HG03103 (cell line): ENCODE measurements around the gene SMYD3.
"Not testable (repeated sequence)": the region's sequence is repeated elsewhere in the genome, so short reads cannot be mapped to it uniquely, and the experiment has no call there.

Experiments
- ATAC-seq: cut with Tn5 transposase; IDR thresholded peaks from one replicate; pipeline ENCODE4 v1.9.1; 2021; ENCODE audit warnings: low read depth; ENCODE audit not compliant: unreplicated experiment

Gene SMYD3

DNA sequence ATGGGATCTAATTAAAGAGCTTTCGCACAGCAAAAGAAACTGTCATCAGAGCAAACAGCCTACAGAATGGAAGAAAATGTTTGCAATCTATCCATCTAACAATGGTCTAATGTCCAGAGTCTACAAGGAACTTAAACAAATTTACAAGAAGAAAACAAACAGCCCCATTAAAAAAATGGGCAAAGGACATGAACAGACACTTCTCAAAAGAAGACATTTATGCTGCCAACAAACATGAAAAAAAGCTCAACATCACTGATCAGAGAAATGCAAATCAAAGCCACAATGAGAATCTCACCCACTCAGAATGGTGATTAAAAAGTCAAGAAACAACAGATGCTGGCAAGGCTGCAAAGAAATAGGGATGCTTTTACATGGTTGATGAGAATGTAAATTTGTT, 561.9 kb downstream of the SMYD3 start:
- not testable (repeated sequence) for ATAC-seq

DNA sequence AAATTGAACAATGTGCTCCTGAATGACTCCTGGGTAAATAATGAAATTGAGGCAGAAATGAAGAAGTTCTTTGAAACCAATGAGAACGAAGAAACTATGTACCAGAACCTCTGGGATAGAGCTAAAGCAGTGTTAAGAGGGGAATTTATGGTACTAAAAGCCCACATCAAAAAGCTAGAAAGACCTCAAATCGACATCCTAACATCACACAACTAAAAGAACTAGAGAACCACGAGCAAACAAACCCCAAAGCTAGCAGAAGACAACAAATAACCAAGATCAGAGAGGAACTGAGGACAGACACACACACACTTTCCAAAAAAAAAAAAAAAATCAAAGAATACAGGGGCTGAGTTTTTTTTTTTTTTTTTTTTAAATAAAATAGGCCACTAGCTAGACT, 564.2 kb downstream of the SMYD3 start:
- ATAC-seq = no peak

DNA sequence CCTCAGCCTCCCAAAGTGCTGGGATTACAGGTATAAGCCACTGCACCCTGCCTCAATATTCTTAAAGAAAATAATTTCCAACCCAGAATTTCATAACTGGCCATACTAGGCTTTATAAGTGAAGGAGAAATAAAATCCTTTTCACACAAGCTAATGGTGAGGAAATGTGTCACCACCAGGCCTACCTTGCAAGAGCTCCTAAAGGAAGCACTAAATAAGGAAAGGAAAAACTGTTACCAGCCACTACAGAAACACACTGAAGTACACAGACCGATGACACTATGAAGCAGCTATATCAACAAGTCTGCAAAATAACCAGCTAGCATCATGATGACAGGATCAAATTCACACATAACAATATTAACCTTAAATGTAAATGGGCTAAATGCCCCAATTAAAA, 565.3 kb downstream of the SMYD3 start:
- not testable (repeated sequence) for ATAC-seq

DNA sequence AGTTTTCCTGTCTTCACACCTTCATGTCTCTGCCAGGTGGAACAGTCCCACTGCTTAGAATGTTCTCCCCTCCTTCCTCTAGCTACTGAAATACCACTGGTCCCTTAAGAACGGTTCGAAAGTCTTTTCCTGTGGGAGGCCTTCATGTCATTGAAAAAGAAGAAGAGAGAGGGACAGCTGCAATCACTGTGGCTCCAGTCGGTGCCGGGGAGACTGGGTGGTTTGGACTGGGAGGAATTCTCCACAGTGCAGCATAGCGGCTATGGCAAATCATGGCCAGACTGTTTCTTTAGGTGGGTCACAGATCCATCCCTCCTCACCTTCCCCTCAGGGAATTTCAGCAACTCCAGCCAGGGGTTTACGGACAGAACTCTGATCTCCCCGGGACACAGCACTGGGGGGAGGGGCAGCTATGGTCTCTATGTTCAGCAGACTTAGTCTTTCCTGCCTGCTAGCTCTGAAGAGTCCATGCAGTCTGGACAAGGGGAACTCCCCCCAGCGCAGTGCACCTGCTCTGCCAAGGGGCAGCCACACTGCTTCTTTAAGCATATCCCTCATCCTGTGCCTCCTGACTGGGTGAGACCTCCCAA, 567.2 kb downstream of the SMYD3 start:
- no peak for ATAC-seq

DNA sequence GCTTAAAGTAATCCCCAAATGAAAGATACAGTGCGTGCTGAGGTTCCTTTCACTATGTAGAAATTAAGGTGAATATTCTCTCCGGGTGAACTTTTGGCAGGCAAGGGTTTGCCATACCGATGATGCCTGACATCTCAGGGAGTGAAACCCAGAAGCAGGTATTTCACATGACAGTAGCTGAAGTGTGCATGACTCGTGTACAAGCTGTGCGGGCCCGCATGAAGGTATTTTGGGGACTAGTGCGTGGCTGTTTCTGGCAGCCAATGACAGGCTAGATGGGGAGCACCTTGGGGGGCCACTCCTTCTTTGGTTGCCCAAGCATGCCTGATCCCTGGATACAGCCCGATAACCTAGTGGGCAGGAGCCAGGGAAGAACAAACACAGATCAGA, 569.0 kb downstream of the SMYD3 start:
- ATAC-seq = no peak

DNA sequence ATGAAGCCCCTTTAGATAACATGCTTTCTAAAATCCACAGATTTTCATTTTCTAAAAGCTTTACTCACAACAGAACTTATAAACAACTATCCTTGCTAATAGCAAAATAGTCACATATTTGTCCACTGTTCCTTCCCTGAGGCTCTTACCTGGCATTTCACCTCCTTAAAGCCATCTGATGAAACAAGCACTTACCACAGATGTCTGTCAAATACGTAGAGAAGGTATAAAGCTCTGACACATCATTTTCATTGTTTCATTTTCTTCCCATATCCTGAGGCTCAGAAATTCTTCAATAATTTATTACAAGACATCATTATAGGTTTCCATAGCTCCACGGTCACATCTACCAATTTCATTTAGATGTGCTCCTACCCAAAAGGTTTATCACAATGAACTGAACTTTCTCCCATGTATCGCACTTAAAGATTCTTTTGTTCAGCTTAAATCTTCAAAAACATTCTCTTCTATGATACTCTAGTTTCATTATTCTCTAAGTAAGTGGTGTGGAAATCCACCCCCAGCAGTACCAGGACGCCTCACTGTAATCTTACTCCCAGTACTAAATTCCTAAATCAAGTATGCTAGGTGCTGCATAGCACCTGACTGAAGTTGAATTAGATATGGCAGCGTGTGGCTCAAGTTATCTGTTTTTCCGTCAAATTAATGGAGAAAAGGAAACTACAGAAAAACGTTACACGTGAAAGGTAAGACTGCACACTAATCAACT, 569.6 kb downstream of the SMYD3 start:
- no peak for ATAC-seq

DNA sequence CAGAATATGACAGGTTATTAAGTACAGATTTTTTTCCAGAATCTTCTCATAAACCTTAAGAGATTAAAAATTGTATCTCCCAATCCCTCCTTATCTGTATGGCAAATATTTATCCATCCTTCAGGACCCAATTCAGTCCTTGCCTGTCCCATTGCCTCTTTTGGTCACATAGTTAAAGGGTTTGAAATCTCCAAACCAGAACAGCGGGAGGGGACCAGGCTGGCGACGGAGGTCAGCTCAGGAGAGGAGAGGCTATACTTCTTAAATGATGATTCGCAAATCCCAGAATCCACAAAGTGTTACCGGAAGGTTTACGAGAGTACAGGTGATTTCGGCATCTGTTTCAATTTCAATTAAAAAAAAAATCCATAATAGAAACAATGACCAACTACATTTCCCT, 572.7 kb downstream of the SMYD3 start:
- ATAC-seq = no peak

DNA sequence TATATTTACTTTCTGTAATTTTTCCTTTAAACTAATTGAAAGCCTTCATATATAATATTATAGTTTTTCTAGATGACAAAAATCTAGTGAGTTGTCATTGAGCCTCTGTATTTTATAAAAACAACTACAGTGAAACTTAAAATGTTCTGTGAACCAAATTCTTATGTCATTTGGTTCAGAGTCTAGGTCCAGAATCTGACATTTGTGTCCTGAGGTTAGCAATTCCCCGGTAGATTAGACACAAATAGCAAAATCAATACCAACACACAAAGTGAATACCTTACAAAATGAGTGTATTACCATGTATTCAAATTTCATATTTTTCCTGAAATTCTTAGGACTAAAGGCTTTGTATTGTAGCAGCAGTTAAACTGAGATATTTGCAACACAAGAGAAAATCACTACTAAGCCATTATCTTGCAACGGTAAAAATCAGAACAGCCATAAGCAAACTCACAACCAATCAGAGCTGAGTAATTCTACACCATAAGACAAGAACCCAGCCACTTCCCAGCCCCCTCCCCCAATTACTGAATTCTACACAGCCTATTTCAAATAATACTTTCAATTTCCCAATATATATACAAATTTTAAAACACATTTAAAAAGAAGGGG, 573.5 kb downstream of the SMYD3 start:
- ATAC-seq = no peak

DNA sequence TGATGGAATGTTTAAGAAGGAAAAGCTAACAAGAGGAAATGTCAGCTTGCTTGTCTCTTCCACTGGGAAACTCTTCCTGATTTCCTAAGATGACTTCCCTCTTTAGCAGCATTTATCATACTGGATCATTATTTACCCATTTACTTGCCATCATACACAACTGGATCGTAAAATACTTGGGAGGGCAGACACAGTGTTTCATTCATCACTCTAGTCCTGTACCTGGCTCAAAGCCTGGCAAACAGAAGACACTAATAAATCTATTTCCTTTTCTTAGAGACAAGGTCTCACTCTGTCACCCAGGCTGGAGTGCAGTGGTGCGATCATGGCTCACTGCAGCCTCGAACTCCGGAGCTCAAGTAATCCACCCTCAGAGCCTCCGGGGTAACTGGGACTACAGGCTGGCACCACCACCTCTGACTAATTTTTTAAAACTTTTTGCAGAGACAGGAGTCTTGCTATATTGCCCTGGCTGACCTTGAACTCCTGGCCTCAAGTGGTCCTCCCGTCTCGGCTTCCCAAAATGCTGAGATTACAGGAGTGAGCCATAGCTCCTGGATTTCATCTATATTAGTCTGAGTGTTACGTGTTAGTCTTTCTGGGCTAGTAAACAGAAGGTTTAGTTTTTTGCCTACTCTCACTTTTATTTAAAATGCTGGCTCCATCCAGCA, 574.6 kb downstream of the SMYD3 start:
- ATAC-seq = no peak

DNA sequence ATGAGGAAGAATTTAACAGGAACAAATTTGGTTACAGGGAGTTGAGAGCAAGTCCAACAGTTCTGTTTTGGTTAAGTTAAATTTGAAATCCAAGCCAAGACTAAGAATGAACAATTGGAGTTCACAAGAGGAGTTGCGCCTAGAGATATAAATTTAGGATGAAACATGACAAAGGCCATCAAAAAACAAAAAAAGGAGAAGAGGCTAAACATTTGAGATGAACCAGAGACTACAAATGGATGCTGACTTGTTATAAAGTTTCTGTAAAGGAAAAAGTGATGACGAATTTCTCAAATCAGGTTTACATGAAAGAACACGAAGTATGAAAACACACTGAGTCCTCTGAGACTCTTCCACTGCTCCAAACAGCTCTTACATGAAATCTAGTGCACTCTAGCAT, 575.6 kb downstream of the SMYD3 start:
- no peak for ATAC-seq

DNA sequence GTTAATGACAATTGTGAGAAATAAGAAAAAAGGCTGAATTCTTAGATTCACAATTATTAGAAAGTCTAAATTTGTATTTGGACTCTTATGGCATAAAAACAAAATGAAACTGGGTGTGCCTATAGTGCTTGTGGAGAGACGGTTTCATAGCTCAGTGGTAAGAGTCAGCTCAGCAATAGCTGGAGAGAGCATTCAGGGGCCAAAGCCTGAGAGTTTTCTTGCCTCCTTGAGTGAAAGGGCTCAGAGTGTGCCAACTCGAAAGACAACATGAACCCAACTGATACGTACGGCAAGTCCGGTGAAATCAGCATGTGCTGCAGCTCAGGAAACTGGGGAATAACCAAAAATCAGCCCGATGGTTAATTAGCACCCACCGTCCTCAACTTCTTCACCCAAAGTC, 577.9 kb downstream of the SMYD3 start:
- ATAC-seq = no peak

DNA sequence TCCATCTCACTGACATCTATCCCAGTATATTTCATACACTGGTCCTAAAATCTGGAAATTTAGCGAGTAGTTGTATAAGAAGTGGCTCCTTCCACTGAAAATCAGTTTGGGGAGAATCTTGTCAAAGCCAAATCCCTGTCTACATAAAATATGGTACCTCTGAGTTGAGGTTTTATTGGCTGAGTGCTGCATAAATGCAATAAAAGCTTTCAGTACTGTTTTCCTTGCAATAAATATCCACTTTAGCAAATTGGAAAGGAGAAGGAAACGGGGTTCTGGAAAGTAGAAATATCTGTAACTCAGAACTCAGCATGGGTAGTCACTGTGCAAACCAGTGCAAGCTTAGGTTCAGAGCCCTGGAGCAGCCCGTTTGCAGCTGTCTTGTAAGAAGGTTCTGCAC, 580.2 kb downstream of the SMYD3 start:
- no peak for ATAC-seq

DNA sequence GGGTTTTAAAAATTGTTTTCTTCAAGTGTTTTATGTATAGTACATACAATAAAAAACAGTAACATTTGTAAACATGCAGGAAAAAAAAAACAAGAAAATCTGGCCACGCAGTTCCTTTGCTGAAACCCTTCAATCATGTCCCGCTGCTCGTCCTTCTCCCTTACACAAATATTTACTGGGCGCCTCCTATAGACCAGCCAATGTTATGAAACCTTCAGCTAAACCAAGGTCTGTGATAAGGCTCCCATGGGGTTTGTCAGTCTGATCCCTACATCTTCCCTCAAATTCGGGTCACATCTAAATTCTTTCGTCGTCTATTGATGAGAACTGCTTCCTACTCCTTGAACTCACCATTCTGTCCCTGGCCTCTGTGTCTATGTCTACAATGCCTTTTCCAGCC, 583.9 kb downstream of the SMYD3 start:
- no peak for ATAC-seq

DNA sequence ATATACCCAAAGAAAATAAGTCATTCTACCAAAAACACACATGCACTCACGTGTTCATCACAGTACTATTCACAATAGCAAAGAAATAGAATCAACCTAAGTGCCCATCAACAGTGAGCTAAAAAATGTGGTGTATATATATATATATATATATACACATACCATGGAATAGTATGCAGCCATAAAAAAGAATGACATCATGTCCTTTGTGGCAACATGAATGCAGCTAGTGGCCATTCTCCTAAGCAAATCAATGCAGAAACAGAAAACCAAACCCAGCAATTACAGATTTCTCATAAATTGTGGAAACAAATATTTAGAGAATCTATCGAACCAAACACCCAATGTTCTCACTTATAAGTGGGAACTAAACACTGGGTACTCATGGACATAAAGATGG, 585.7 kb downstream of the SMYD3 start:
- no peak for ATAC-seq

DNA sequence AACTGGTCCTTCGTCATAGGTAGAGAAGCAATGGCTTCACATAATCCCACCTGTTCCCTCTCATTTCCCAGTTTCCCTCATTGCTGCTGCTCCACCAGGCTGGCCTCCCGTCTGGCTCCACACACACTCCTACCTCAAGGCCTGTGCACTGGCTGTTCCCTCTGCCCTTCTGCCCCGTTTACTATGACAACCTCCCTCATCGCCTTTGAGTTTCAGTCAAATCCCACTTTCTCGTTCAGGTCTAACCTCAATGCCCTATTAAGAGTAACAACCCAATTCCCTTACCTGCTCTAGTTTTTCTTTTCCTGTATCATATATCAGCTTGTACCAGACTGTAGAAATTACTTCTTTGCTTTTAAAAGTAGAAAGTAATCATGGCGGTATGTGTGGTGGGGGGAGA, 589.7 kb downstream of the SMYD3 start:
- no peak for ATAC-seq

DNA sequence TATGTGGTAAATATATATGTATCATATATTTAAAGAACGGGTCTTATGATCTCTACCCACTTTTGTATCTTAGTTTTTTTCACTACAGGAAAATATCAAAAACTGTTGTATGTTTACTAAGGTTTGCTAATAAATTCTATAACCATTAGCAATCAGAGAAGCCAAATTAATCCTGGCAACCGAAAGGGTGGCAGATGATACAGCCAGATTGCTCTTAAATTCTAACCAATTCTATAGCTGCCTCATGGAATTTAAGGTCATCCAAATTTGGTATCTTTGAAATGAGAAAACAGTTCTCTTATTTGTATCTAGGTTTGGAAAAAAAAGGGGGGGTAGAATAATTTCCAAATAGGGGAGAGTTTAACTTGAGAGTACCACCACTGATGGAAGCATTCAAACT, 591.2 kb downstream of the SMYD3 start:
- ATAC-seq = no peak

DNA sequence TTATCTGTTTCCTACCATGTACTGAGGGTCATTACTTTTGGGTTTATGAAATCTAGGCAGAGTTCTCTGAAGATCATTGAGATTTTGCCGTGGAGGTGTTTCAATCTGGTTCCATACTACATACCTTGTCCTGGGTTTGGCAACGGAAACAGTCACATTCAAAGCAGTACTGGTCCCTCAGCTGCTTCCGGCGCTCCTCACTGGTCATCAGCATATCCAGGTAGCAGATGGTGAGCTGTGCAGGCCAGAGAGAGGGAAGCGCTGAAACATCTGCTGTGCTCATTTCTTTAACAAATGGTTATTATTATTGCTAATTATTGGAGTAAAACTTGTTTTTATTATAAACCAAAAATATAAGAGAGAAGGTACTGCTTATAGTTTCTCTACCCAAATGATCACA, 591.7 kb downstream of the SMYD3 start:
- ATAC-seq = no peak

DNA sequence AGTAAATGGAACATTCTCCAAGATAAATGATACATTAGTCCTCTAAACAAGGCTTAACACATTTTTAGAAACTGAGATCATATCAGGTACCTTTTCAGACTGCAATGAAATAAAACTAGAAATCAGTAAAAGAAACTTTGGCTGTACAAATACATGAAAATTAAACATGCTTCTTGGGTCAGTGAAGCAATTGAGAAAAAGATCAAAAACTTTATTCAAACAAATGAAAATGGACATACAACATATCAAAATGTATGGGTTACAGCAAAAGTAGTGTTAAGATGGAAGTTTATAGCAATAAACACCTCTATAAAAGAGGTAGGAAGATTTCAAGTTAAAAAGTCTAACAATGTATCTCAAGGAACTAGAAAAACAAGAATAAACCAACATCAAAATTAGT, 598.5 kb downstream of the SMYD3 start:
- ATAC-seq = no peak

DNA sequence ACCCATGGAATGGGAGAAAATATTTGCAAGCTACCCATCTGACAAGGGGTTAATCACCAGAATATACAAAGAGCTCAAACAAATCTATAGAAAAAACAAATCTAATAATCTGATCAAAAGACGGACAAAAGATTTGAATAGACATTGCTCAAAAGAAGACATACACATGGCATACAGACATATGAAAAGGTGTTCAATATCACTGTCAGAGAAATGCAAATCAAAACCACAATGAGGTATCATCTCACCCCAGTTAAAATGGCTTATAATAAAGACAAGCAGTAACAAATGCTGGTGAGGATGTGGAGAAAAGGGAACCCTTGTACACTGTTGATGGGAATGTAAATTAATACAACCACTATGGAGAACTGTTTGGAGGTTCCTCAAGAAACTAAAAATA, 600.9 kb downstream of the SMYD3 start:
- no peak for ATAC-seq

DNA sequence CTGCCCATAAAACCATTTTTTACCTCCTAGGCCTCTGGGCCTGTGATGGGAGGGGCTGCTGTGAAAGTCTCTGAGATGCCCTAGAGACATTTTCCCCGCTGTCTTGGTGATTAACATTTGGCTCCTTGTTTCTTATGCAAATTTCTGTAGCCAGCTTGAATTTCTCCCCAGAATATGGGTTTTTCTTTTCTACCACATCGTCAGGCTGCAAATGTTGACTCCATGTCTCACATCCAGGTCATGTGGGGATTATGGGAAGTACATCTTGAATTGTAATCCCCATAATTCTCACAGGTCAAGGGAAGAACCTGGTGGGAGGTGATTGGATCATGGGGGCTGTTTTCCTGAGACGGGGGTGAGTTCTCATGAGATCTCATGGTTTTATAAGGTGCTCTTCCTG, 603.2 kb downstream of the SMYD3 start:
- ATAC-seq = no peak

DNA sequence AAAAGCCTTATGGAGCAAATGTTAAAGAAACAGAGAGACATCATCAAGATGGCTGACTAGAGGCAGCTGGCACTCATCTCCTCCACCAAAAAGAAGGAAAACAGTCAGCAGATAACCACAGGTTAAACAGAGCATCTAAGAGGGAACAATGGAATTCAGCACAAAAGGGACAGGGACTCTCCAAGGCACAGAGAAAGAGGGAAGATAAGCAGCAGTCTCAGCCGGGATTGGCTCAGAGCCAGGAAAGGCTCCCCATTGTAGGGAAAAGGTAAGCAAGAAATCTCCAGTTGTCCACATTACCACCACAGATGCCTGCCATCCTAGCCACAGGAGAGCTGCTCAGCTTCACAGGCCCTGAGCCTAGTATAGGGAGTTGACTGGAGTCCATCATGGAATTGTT, 605.5 kb downstream of the SMYD3 start:
- no peak for ATAC-seq

DNA sequence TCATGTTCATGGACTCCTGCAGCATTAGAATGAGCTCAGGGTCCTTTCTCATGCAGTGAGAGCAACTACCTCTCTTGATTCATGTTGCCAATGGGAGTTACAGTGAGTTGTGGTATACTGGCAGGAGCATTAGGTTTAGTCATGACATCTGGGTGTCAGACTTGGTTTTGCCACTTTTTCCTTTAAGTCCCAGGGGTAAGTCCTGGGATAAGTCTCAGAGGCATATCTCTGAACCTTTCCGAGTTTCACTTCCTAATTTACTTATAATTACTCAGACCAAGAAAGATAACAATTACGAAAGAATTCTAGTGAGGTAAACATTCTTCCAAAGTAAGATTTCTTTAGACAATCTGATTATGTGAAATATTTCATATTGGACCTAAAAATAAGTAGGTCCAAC, 606.0 kb downstream of the SMYD3 start:
- peak; percentile 68 for ATAC-seq
